Tibial nerve (tissue), 4 donors: ENCODE data around the gene TESMIN. TPM values are rescaled to one million over a fixed set of nuclear protein-coding genes. Genes with fewer than 3 reads are reported as not detected.

ENCODE experiments used
- DNase-seq, 2 donors: peaks; one replicate each; pipeline ENCODE4 v3.0.0-alpha.2; 2019; ENCODE audit warnings: low spot score in 2 of 2
- H3K27ac ChIP-seq, 4 donors: fragments of 200-600 bp; sonication (generic) in 3 of 4; one replicate each; pipeline ENCODE4 v1.5.1; 2017 to 2019; ENCODE audit warnings: mild to moderate bottlenecking in 1 of 4
- H3K27me3 ChIP-seq, 2 donors: fragments of 200-600 bp; sonication (generic) in 1 of 2; one replicate each; pipeline versions ENCODE4 v1.5.1 to v1.6.0; 2017 to 2019
- H3K36me3 ChIP-seq, 3 donors: fragments of 200-600 bp; sonication (generic); one replicate each; pipeline ENCODE4 v1.5.1; 2018 to 2019
- H3K4me1 ChIP-seq, 4 donors: fragments of 200-600 bp; sonication (generic) in 3 of 4; one replicate each; pipeline ENCODE4 v1.5.1; 2017 to 2019
- H3K4me3 ChIP-seq, 4 donors: fragments of 200-600 bp; sonication (generic) in 3 of 4; one replicate each; pipeline ENCODE4 v1.5.1; 2017 to 2019; ENCODE audit warnings: mild to moderate bottlenecking in 1 of 4, moderate library complexity in 1 of 4
- H3K9me3 ChIP-seq, 4 donors: fragments of 200-600 bp; sonication (generic) in 3 of 4; one replicate each; pipeline ENCODE4 v1.5.1; 2017 to 2019
- CTCF ChIP-seq, 5 experiments: fragments of 200-600 bp in 3 of 5; fragments of 450-650 bp in 2 of 5; sonication (generic) in 3 of 5; IDR thresholded peaks; one replicate each; pipeline ENCODE4 v1.5.1; 2016 to 2019; ENCODE audit warnings: antibody characterized with exemption in 5 of 5, mild to moderate bottlenecking in 3 of 5, moderate library complexity in 2 of 5
- EP300 ChIP-seq, 2 donors: sonication (generic); formaldehyde crosslinking; IDR thresholded peaks; one replicate each; pipeline ENCODE4 v1.6.1; 2017; ENCODE audit warnings: antibody characterized with exemption in 2 of 2, mild to moderate bottlenecking in 1 of 2
- POLR2A ChIP-seq, 2 donors: fragments of 450-650 bp; IDR thresholded peaks; one replicate each; pipeline ENCODE4 v1.6.1; 2017; ENCODE audit warnings: antibody characterized with exemption in 2 of 2, mild to moderate bottlenecking in 2 of 2, moderate library complexity in 2 of 2
- WGBS, 2 donors: methylation state at CpG; one replicate each; pipeline ENCODE4 v1.1.5; 2018; 5-methylcytosine and 5-hydroxymethylcytosine counted together
- total RNA-seq, 4 donors: library from RNA; depleted of rRNA; stranded (reverse); fragments of >200 nt; gene quantifications; one replicate each; pipeline ENCODE4 v1.1.0, GENCODE V29; 2016

The TESMIN gene
- total RNA-seq, 4 donors from 2014 or later: 0.42 TPM; not detected in 3

GRCh38 chr11:68734111-68734510 lies 17.2 kb downstream of the TESMIN start:
- Histone ChIP-seq H3K4me1 (no peaks in the 10 kb centered on the region), H3K27me3 (no peaks in the 10 kb centered on the region), H3K36me3 (no peaks in the 10 kb centered on the region), H3K9me3 (no peaks in the 10 kb centered on the region), H3K27ac (no peak overlapping the region), H3K4me3 (no peak overlapping the region)
- WGBS, 2 donors: 82 to 83% methylated on average over 7 of the region's 7 CpGs
- DNase-seq: no peak
- TF ChIP-seq POLR2A (IDR thresholded peaks at IDR 0.05): no peak
- no peak for TF ChIP-seq CTCF (IDR thresholded peaks at IDR 0.05)
- TF ChIP-seq EP300 (IDR thresholded peaks at IDR 0.05): no peak

GRCh38 chr11:68727783-68728182 lies 23.5 kb downstream of the TESMIN start:
- no peak overlapping the region for H3K27ac ChIP-seq
- H3K4me1 ChIP-seq: no peaks in the 10 kb centered on the region
- H3K36me3 ChIP-seq: no peaks in the 10 kb centered on the region
- no peaks in the 10 kb centered on the region for H3K27me3 ChIP-seq
- no peak overlapping the region for H3K4me3 ChIP-seq
- H3K9me3 ChIP-seq: no peaks in the 10 kb centered on the region
- DNase-seq: no peak
- TF ChIP-seq CTCF (IDR thresholded peaks at IDR 0.05) (peak in 3 of 5 experiments; percentile 15 to 36 (median 22)), EP300 (IDR thresholded peaks at IDR 0.05) (no peak)
- WGBS, 2 donors: 47 to 49% methylated on average over 6 of the region's 6 CpGs

GRCh38 chr11:68724293-68724692 lies 27.0 kb downstream of the TESMIN start:
- Histone ChIP-seq H3K4me1 (no peaks in the 10 kb centered on the region), H3K27ac (no peak overlapping the region), H3K27me3 (no peaks in the 10 kb centered on the region), H3K4me3 (no peak overlapping the region), H3K36me3 (no peaks in the 10 kb centered on the region), H3K9me3 (peaks cover 0 to 11% (median 0%) of the 10 kb centered on the region in 4 donors)
- no peak for TF ChIP-seq EP300 (IDR thresholded peaks at IDR 0.05)
- no peak for TF ChIP-seq CTCF (IDR thresholded peaks at IDR 0.05)
- TF ChIP-seq POLR2A (IDR thresholded peaks at IDR 0.05): no peak
- no peak for DNase-seq
- WGBS, 2 donors: 73 to 77% methylated on average over 4 of the region's 4 CpGs

- 89 to 95% methylated on average over 1 of the region's 1 CpG for WGBS, 2 donors
- TF ChIP-seq POLR2A (IDR thresholded peaks at IDR 0.05) (no peak), EP300 (IDR thresholded peaks at IDR 0.05) (no peak), CTCF (IDR thresholded peaks at IDR 0.05) (no peak)
- Histone ChIP-seq H3K27ac (no peak overlapping the region), H3K4me3 (no peak overlapping the region), H3K4me1 (no peaks in the 10 kb centered on the region), H3K27me3 (no peaks in the 10 kb centered on the region), H3K9me3 (peaks cover 0 to 15% (median 0%) of the 10 kb centered on the region in 4 donors), H3K36me3 (no peaks in the 10 kb centered on the region)
- no peak for DNase-seq
These were observed 29.2 kb downstream of the TESMIN start for GRCh38 chr11:68722143-68722542.

- no peak for TF ChIP-seq CTCF (IDR thresholded peaks at IDR 0.05)
- TF ChIP-seq EP300 (IDR thresholded peaks at IDR 0.05): no peak
- no peak for TF ChIP-seq POLR2A (IDR thresholded peaks at IDR 0.05)
- Histone ChIP-seq H3K4me1 (no peaks in the 10 kb centered on the region), H3K4me3 (no peak overlapping the region), H3K27ac (no peak overlapping the region), H3K9me3 (peaks cover 0 to 15% (median 0%) of the 10 kb centered on the region in 4 donors), H3K27me3 (no peaks in the 10 kb centered on the region), H3K36me3 (no peaks in the 10 kb centered on the region)
- no peak for DNase-seq
- WGBS, 2 donors: 88 to 92% methylated on average over 2 of the region's 2 CpGs
These were observed 30.2 kb downstream of the TESMIN start for GRCh38 chr11:68721075-68721474.
